ENCODE measurements around the gene ADAM17. TPM values are rescaled to one million over a fixed set of nuclear protein-coding genes. Genes with fewer than 3 reads are reported as not detected.
"Not testable (repeated sequence)": the region's sequence is repeated elsewhere in the genome, so short reads cannot be mapped to it uniquely, and the experiment has no call there.

ADAM17 gene
- total RNA-seq, 2 donors from 2014 or later, result 49.1 to 50.4 TPM

DNA sequence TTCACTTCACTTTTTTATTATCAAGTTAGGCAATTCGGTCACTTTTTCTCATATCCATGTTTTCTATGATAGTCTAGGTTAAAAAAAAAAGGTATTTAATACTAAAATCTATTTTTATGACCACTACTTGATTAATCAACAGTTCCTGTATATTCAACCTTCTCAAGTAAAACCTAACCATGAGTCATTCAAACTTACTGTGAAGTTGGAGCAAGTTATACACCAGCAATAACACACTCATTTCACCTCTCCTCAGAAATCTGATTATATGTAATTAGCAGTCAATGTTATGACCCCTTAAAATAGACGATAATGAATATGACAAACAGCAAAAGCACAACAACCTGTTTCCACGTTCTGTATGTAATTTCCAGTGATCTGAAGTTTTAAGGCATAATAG, 35.0 kb upstream of the ADAM17 start:
- no peak overlapping the region for H3K27ac ChIP-seq (ENCODE audit: low read depth, low read length)

DNA sequence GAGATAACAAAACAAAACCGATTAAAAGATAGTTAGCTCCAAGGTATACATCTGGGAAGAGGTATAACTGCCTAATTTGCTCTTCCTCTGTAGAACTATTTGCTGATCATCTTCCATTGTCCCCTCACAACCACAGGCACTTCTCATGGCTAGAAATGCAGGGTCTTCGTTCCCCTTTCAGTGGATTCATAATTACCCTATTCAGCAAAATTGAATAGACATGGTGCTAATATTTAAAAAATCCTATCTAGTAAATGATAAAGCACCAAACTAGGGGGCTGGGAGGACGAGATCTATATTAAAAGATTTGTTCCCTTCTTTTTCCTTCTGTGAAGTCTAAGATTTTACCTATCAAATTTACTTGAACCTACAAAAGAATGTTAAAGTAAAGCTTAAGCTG, 30.8 kb upstream of the ADAM17 start:
- DNase-seq, result no peak
- H3K27me3 ChIP-seq (ENCODE audit: control insufficient read depth, insufficient read depth, low read length, poor library complexity, severe bottlenecking), result no peaks in the 10 kb centered on the region
- H3K9me3 ChIP-seq (ENCODE audit: control insufficient read depth, low read length), result no peaks in the 10 kb centered on the region
- H3K4me3 Mint-ChIP-seq, result no peak overlapping the region
- H3K36me3 Mint-ChIP-seq (ENCODE audit: low read depth), result peaks cover 63% of the 10 kb centered on the region
- H3K4me1 Mint-ChIP-seq, result no peaks in the 10 kb centered on the region
- WGBS, 2 experiments (ENCODE audit: insufficient coverage in 1 of 2, insufficient read length in 1 of 2), result 96% methylated on average over 2 of the region's 3 CpGs; no CpG with 5 or more reads in 1 of the 2 experiments
- no peak overlapping the region for H3K4me3 ChIP-seq (ENCODE audit: low read length)
- H3K9me3 Mint-ChIP-seq, result no peaks in the 10 kb centered on the region
- no peak overlapping the region for H3K27ac ChIP-seq (ENCODE audit: low read depth, low read length)
- TF ChIP-seq, protein P1, sequence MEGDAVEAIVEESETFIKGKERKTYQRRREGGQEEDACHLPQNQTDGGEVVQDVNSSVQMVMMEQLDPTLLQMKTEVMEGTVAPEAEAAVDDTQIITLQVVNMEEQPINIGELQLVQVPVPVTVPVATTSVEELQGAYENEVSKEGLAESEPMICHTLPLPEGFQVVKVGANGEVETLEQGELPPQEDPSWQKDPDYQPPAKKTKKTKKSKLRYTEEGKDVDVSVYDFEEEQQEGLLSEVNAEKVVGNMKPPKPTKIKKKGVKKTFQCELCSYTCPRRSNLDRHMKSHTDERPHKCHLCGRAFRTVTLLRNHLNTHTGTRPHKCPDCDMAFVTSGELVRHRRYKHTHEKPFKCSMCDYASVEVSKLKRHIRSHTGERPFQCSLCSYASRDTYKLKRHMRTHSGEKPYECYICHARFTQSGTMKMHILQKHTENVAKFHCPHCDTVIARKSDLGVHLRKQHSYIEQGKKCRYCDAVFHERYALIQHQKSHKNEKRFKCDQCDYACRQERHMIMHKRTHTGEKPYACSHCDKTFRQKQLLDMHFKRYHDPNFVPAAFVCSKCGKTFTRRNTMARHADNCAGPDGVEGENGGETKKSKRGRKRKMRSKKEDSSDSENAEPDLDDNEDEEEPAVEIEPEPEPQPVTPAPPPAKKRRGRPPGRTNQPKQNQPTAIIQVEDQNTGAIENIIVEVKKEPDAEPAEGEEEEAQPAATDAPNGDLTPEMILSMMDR (conservative IDR thresholded peaks at IDR 0.05), result no peak
- H3K27me3 Mint-ChIP-seq (ENCODE audit: insufficient read depth), result no peaks in the 10 kb centered on the region
- H3K27ac Mint-ChIP-seq, result no peak overlapping the region
- peaks cover 88% of the 10 kb centered on the region for H3K36me3 ChIP-seq (ENCODE audit: control insufficient read depth, insufficient read depth, low read length)
- H3K9ac ChIP-seq (ENCODE audit: extremely low read depth, low read length, poor library complexity, severe bottlenecking), result no peak overlapping the region
- H3K4me1 ChIP-seq (ENCODE audit: control insufficient read depth, insufficient read depth, low read length), result no peaks in the 10 kb centered on the region

More for the DNA sequence above, 35.0 kb upstream of the ADAM17 start:
- Histone ChIP-seq H3K27me3 (ENCODE audit: control insufficient read depth, insufficient read depth, low read length, poor library complexity, severe bottlenecking) (no peaks in the 10 kb centered on the region), H3K9ac (ENCODE audit: extremely low read depth, low read length, poor library complexity, severe bottlenecking) (no peak overlapping the region), H3K4me1 (ENCODE audit: control insufficient read depth, insufficient read depth, low read length) (no peaks in the 10 kb centered on the region), H3K36me3 (ENCODE audit: control insufficient read depth, insufficient read depth, low read length) (peaks cover 87% of the 10 kb centered on the region), H3K9me3 (ENCODE audit: control insufficient read depth, low read length) (no peaks in the 10 kb centered on the region), H3K4me3 (ENCODE audit: low read length) (no peak overlapping the region)
- peaks cover 67% of the 10 kb centered on the region for H3K36me3 Mint-ChIP-seq (ENCODE audit: low read depth)
- TF ChIP-seq, protein P1 (conservative IDR thresholded peaks at IDR 0.05), result no peak
- H3K4me1 Mint-ChIP-seq, result peaks cover 7% of the 10 kb centered on the region
- H3K9me3 Mint-ChIP-seq, result no peaks in the 10 kb centered on the region
- no peak overlapping the region for H3K27ac Mint-ChIP-seq
- H3K4me3 Mint-ChIP-seq, result no peak overlapping the region
- H3K27me3 Mint-ChIP-seq (ENCODE audit: insufficient read depth), result no peaks in the 10 kb centered on the region
- DNase-seq, result no peak
- whole genome bisulfite sequencing, 2 experiments (ENCODE audit: insufficient coverage in 1 of 2, insufficient read length in 1 of 2), result 85 to 100% methylated on average over 2 to 3 of the region's 3 CpGs

DNA sequence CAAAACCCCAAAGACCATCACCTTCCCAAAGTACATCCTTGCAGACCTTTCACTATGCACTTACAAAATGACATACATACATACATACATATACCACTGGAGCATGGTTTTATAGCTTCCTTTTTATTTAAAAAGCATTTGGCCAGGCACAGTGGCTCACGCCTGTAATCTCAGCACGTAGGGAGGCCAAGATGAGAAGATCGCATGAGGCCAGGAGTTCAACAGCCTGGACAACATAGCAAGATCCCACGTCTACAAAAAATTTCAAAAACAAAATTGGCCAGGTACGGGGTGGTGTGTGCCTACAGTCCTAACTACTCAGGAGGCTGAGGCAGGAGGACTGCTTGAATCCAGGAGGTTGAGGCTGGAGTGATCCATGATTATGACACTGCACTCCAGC, 29.9 kb upstream of the ADAM17 start:
- H3K4me1 Mint-ChIP-seq, result no peaks in the 10 kb centered on the region
- H3K9me3 Mint-ChIP-seq, result no peaks in the 10 kb centered on the region
- Histone ChIP-seq H3K9ac (ENCODE audit: extremely low read depth, low read length, poor library complexity, severe bottlenecking) (no peak overlapping the region), H3K27ac (ENCODE audit: low read depth, low read length) (no peak overlapping the region), H3K27me3 (ENCODE audit: control insufficient read depth, insufficient read depth, low read length, poor library complexity, severe bottlenecking) (no peaks in the 10 kb centered on the region), H3K4me3 (ENCODE audit: low read length) (no peak overlapping the region), H3K9me3 (ENCODE audit: control insufficient read depth, low read length) (no peaks in the 10 kb centered on the region), H3K36me3 (ENCODE audit: control insufficient read depth, insufficient read depth, low read length) (peaks cover 85% of the 10 kb centered on the region), H3K4me1 (ENCODE audit: control insufficient read depth, insufficient read depth, low read length) (no peaks in the 10 kb centered on the region)
- TF ChIP-seq, protein P1 (conservative IDR thresholded peaks at IDR 0.05), result no peak
- H3K27me3 Mint-ChIP-seq (ENCODE audit: insufficient read depth), result no peaks in the 10 kb centered on the region
- no peak overlapping the region for H3K4me3 Mint-ChIP-seq
- no peak overlapping the region for H3K27ac Mint-ChIP-seq
- no peak for DNase-seq
- H3K36me3 Mint-ChIP-seq (ENCODE audit: low read depth), result peaks cover 55% of the 10 kb centered on the region
- 97 to 100% methylated on average over 3 to 5 of the region's 5 CpGs for WGBS, 2 experiments (ENCODE audit: insufficient coverage in 1 of 2, insufficient read length in 1 of 2)

DNA sequence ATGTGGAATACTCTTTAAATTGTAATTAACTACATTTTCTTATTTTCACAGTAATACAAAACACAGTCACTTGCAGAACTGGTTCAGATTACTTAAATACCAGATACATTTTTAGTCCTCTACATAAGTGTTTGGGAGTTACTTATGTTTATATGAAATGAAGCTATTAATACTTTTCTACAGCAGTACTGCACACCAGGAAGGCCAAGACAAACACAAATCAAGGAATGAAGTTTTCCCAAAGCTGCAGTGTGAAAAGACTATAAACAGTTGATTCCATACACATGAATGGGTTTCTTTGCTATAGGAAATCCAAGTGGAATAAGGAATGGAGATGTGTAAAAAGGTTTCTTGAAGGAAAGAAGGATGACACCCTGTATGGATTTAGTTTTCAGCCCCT, 29.3 kb upstream of the ADAM17 start:
- H3K36me3 ChIP-seq (ENCODE audit: control insufficient read depth, insufficient read depth, low read length), result peaks cover 85% of the 10 kb centered on the region
- DNase-seq; H3K4me1 Mint-ChIP-seq; H3K27ac ChIP-seq (ENCODE audit: low read depth, low read length); H3K4me1 ChIP-seq (ENCODE audit: control insufficient read depth, insufficient read depth, low read length); H3K9ac ChIP-seq (ENCODE audit: extremely low read depth, low read length, poor library complexity, severe bottlenecking); H3K27ac Mint-ChIP-seq; H3K9me3 Mint-ChIP-seq; H3K4me3 ChIP-seq (ENCODE audit: low read length); H3K27me3 ChIP-seq (ENCODE audit: control insufficient read depth, insufficient read depth, low read length, poor library complexity, severe bottlenecking); H3K27me3 Mint-ChIP-seq (ENCODE audit: insufficient read depth); H3K4me3 Mint-ChIP-seq; H3K9me3 ChIP-seq (ENCODE audit: control insufficient read depth, low read length): not testable (repeated sequence)
- peaks cover 49% of the 10 kb centered on the region for H3K36me3 Mint-ChIP-seq (ENCODE audit: low read depth)

Data from endodermal cell (in vitro differentiated cells).